Erythroblast (primary cell): Measurements from ENCODE around the gene SAMD4A.

Source experiments
- GATA1 ChIP-seq: IDR thresholded peaks from 2 replicates; pipeline ENCODE4 v1.6.1; 2011; ENCODE audit warnings: low read depth, mild to moderate bottlenecking, control low read depth, low read length, moderate library complexity
- POLR2A ChIP-seq: IDR thresholded peaks from 2 replicates; pipeline ENCODE4 v1.6.1; 2011; ENCODE audit warnings: mild to moderate bottlenecking, low read length

GRCh38 chr14:54639611-54640010, 72.7 kb downstream of the SAMD4A start:
- TF ChIP-seq POLR2A (no peak), GATA1 (no peak)
